SK-N-MC (cell line): ENCODE data around the gene SLC35D3.

Source experiments
- EZH2 ChIP-seq: fragments of 200-600 bp; sonication (generic); IDR thresholded peaks from one replicate; pipeline ENCODE4 v1.6.1; 2017; ENCODE audit warnings: antibody characterized with exemption
- FOXP2 ChIP-seq: optimal IDR thresholded peaks from 2 replicates; pipeline ENCODE3; 2011; ENCODE audit warnings: mild to moderate bottlenecking, moderate library complexity; ENCODE audit not compliant: insufficient read depth; ENCODE audit errors: extremely low read length, control extremely low read depth
- POLR2AphosphoS5 ChIP-seq: IDR thresholded peaks from 2 replicates; pipeline ENCODE4 v1.6.1; 2012; ENCODE audit warnings: mild to moderate bottlenecking, low read depth, low read length, borderline replicate concordance

DNA sequence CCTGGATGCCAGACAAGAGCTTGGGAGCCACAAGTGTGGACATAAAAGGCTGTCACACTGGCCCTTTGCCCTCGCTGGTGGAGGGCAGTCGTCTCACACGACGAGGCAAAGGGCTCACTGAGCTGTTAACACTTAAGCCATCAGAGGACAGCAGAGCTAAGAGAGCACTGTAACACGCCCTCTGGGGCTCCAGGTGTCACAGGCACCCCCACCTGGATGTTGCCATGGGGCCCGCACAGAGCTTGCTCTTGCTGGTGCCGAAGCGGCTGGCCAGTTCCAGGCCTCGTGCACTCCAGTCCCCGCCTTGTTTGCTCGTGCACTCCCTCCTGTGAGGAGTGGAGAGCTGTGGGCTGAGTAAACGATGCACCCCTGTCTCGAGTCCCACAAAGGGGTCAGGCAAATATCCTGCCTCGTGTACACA is 37.4 kb downstream of the SLC35D3 start:
- no peak for TF ChIP-seq POLR2AphosphoS5
- TF ChIP-seq EZH2, result no peak
- TF ChIP-seq FOXP2, result no peak
